Amniotic epithelial cell (primary cell): ENCODE data around the gene MGAT4D.
"Not testable (repeated sequence)": the region's sequence is repeated elsewhere in the genome, so short reads cannot be mapped to it uniquely, and the experiment has no call there.

ENCODE experiments used
- DNase-seq: peaks from one replicate; pipeline ENCODE4 v3.0.0-alpha.2; 2010; ENCODE audit warnings: low read depth

The MGAT4D gene

DNA sequence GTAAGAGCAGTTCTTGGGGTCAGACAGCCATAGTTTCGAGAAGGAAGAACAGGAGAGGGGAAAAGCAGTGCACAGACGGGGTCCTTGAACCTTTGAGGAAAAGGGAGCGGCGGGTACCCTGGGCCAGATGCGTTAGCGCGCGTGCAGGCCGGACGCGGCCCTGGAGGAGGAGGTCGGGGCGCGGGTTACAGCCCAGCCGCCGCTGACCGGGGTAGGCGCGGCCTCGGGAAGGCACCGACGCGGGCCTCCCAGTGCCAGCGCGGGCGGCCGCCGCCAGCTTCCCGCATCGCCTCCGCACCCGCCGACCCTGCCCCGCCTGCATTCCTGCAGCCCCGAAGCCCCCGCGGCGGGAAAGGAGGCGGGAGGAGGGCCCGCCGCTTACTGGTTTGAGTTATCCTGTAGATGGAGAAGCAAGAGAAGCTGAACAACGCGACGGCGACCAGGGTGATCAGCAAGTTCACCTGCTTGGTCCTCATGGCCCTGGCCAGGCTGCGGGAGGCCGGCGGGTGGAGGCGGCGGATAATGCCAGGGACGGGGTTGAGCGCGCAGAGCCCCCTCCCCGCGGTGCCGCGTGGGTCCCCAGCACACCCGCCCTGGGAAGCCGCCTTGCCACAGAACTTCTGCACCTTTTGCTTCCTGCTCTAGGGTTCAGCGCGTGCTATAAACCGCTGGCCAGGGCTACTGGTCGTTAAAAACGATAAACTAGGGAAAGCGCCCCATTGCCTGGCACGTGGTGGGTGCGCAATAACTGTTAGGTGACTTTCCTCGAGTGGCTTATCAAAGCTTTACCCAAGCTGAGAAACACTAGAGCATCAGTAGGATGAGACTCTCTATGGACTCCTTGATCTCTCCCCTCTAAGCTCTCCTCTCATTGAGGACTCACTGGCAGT, at the start of gene MGAT4D:
Gene MGAT4D, minus strand, starts transcription at position 547 of the 890 bp plus-strand sequence. Its CDS starts 71 bp downstream, at position 476.
- DNase-seq, result no peak

DNA sequence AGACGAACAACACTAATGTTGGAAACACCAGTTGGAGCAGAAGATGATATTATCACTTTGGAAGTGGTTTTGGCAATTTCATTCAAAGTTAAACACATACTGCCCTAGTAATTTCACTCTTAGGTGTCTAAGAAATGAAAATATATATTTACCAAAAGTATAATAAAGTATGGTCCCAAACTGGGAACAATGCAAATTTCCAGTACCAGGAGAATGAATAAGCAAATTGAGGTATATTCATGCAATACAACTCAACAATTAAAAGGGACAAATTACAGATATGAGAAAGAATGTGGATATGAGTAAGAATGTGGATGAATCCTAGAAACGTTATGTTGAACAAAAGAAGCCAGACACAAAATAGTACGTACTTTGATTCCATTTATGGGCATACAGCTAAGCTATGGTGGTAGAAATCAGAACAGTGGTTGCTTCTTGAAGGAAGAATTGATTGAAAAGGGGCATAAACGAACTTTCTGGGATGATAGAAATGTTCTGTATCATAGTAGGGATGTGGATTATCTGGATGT, 35.9 kb upstream of the MGAT4D start:
- DNase-seq, result peak; percentile 55

DNA sequence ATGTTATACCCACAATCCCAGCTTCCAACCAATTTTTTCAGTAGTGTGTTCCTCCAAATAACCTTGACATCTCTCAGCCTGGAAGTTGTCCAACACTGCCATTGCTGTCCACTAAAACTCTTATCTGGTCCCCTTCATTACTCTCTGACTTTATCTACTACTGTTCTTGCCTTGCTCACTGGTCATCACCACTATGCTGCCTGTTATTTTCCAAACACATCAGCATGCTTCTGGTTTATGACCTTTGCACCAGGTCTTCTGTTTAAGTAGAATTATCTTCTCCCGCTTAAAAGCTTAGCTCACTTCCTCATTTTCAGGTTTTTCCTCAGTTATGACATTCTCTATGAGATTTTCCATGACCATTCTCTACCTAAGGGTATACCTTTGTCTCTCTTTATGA, 31.3 kb upstream of the MGAT4D start:
- no peak for DNase-seq

DNA sequence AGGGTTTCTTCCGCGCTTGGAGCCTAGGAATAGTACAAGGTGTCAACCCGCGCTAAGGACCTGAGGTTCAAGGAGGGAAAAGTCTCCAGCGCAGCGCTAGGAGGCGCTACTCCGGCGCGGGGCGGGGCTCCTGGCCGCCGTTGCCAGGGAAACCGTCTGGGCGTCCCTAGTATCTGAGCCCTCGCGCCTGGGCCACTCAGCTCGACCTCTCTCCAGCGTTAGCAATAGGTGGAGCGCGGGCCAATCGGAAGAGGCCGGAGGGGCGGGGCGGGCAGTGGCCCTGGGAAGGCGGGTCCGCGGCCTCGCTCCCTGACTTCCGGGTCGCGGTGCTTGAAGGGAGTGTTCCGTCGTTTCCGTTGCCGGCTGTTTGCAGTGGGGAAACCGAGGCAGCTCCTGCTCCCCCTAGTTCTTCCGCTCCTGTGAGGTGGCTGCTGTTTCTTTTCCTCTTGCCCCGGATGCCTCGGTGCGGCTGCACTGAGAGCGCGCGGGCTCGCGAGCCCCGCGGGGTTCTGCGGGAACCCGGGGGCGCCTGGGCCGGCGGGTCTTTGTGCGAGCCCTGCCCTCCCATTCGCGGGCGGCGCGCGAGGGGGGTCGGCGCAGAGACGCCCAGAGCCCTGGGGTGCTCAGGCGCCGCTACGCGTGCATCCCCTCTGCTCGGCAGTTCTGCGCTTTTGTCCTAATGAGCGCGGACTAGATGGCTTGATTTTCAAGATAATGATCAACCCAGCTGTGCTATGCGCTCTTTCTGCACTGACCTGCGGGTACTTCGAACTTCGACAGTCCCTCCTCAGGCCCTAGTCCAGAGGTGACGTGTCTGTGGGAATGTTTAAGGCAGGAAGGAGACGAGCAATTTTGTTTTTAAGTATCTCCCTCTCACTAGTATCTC, 26.0 kb upstream of the MGAT4D start, which contains the start of gene ELMOD2:
Gene ELMOD2, plus strand, starts transcription at position 312 of the 886 bp plus-strand sequence. CDS start 1,261 bp downstream, outside the sequence.
- peak; percentile 95 for DNase-seq

DNA sequence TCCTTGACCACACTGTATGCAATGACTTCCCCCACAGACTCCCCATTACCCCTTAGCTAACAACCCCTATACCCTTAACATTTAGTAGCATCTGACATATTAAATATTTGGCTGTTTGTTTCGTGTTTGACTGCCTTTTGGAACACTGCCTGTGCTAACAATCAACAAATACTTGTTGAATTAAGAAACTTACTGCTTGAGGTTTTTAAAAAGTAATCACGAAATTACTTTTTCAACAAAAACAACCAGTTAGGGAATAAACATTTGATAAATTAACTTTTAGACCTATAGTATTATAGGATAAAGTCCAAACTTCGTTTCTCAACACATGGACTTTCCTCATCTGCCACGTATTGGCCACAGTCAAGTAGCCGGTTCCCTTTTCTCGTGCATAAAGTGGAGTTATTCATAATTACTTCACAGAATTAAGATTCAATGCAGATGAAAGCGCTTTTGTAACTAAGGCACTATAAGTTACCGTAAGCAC, 25.3 kb upstream of the MGAT4D start:
- DNase-seq, result no peak

DNA sequence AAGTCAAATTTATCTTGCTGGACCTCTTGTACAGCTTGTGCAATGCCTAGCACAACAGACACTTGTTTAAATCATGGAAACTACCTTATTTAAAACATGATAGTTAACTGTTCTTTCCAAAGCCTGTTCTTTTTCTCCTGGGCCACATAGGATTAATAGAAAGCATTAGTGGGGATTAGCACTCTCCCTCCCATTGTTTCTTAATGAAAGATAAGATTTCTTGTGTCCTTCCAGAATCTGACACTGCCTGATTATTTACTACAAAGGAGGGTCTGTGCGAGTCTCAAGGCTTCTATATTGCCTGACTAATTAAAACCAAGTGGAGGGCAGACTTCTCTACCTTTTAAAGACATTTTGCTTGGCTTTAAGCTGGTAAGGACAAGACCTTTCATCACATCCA, 17.3 kb upstream of the MGAT4D start:
- DNase-seq, result no peak

DNA sequence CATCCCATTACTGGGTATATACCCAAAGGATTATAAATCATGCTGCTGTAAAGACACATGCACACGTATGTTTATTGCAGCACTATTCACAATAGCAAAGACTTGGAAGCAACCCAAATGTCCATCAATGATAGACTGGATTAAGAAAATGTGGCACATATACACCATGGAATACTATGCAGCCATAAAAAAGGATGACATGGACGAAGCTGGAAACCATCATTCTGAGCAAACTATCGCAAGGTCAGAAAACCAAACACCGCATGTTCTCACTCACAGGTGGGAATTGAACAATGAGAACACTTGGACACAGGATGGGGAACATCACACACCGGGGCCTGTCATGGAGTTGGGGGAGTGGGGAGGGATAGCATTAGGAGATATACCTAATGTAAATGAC, 15.7 kb upstream of the MGAT4D start:
- not testable (repeated sequence) for DNase-seq

DNA sequence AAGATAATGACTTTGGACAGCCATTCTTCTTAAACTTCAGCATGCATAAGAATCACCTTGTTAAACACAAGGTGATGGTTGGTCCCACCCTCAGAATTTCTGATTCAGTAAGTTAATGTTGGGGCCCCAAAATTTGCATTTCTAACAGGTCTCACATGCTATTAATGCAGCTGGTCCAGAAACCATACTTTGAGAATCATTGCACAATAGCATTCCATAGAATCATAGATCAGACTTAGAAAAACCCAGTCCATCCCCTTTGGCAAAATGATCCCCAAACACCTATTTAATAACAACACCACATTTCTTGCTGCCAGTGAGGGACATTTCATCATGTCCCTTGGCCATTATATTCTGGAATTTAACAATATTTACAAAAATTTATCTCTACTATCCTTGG, 6.2 kb upstream of the MGAT4D start:
- no peak for DNase-seq

DNA sequence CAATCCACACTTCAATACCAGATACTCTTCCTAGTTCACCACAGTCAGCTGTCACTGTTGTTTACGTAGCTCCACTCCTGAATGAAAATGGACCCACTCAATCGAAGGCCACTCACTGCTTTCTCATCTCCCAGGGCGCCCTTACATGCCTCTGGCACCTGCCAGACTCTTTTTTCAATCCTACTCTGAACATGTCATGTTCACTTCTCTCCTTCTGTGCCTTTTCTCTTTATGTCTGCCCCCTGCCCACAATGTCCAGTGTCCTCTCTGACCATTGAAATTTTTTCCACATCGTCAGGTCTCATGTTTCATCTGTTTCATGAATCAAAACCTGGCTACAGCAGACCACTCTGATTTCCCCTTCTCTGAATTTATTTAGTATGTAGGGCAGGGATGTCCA, 1.3 kb upstream of the MGAT4D start:
- DNase-seq, result no peak

DNA sequence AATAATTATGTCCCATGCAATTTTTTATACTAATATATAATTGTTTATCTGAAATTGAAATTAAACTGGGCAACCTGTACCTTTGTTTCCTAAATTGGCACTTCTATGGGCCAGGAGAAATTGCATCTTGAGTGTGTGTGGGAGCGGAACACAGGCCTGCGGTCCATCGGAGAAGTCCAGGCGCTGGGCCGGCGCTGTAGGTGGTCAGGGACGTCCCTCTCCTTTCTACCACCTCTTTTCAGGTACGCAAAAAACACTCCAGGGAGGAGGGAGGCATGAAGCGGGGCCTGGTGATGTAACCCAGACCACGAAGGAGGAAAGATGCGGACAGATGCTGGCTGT, 717 bp downstream of the MGAT4D start:
- no peak for DNase-seq

DNA sequence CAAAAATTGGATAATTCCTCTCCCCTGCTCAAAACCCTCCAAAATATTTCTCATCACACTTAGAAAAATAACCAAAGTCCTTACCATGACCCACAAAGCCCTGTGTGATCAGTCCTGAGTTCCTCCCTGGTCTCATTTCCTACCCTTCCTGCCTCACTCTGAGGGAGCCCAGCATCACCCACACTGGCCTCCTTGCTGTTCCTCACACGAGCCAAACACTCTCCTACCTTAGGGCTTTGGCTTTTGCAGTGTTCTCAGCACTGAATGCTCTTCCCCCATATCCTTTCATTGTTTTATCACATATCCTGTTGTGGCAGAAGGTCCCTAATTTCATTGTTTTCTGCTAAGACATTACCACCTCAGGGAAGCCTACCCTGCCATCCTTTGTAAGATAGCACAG, 12.2 kb downstream of the MGAT4D start:
- no peak for DNase-seq

DNA sequence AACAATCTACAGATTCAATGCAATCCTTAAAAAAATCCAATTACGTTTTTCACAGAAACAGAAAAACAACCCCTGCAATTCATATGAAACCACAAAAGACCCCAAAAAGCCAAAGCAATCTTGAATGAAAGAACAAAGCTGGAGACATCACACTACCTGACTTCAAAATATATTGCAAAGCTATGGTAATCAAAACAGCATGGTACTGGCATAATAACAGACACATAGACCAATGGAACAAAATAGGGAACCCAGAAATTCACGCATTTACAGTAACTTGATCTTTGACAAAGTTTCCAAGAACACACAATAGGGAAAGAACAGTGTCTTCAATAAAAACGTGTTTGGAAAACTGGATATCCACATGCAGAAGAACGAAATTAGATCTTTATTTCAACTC, 14.6 kb downstream of the MGAT4D start:
- DNase-seq, result no peak

DNA sequence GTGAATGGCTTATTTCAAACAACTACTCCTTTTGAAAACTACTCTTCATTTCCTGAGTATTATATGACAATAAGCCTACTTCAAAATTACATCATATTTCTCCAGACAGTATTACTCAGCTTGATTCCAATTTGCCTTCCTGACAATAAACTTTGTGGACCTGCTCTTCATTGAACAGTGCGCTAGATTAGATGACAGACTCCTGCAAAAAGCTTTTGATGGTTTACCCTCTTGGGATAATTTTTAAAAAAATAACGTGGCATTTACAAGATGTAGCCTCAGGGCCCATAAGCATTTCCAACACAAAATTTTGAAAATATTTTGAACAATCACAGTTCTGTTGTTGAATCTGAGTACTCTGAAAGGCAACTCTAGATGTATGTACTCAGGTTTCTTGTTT, 25.9 kb downstream of the MGAT4D start:
- DNase-seq, result no peak

DNA sequence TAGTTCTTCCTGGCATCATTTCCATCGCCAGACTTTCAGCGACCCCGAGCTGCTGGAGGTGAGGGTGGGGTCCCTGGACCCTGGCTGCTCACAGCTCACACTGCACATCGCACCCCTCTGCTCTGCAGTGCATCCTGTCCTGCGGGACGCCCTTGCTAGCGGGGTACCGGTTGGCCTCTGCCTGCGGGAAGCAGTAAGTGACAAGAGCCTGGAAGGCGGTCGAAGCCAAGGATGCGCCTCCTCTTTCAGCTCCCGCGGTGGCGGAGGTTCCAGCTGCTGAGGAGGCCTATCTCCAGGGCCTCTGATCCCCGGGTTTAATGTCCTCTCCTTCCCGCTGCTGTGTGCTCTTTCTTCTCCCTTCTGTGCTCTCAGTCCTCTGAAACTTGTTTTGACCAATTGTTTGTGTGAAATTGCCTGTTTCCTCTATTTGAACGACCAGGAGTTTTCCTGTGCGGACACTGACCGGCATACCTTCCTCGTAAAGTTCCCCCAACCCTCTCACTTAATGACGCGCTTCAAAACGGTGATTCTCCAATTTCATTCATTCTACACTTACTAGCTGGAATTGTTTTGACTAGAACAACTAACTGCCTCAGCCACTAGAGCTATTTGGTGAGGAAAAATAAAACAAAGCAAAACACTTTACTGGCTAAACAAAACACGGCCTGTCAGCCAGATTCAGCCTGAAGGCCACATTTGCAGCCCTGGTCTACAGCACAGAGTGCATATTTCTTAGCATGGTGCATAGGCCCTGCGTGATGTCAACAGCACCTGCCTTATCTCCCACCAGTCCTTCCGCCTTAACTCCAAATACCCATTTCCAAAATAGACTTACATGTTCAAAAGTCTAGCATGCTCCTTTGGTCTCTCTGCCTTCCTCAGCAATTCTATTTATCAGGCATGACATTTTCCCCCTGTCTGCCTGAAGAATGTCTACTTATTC, 28.0 kb downstream of the MGAT4D start:
- no peak for DNase-seq

DNA sequence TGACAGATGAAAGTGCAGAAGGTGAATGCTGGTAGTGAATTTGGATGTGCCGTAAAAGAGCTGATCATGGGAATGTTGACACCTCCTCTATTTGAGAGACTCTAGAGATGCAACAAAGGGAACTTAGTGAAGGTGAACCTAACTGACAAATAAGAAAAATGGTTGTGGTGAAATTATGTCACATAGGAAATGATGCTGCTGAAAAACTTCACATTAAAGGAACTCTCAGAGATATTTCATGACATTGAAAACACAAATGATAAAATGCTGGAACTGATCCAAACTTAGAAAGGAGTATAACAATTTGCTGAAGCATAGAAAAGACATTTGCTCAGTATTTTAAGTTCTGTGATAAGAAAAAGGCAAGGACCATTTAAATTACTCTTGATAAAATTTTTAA, 31.9 kb downstream of the MGAT4D start:
- DNase-seq, result no peak

DNA sequence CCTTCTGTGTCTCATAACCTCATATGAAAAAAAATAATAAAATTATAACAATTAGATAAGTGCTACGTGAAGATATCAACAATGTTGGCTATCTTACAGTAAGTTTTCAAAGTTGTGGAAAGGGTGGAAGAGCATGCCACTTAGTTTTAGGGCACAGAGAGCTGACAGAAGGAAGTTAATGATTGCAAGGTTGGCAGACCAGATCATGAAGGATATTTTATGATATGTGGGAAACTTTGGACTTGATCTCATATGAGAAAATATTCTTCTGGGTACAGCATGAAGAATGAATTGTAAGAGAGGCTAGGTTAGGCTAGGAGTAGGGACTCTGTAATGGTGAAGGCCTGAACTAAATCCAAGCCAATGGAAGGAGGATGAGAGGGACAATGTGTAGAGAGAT, 34.5 kb downstream of the MGAT4D start:
- DNase-seq, result no peak

DNA sequence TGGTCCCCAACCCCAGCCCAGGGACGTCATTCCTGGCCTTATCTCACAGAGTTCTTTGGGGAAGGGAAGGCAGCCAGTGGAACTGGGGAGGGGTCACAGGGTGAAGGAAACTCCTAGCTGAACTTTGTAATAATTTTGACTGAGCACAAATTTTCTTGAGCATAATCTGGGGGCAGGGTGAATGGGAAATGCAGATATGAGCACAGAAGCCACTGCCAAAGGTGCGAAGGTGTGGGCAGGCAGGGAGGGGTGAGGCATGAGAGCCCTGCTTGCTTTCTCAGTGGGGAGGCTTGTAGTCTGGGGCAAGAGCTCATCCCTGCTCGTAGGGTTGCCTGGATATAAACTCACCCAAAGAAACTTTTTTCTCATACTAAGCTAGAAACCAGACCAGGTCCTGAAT, 34.9 kb downstream of the MGAT4D start:
- no peak for DNase-seq

DNA sequence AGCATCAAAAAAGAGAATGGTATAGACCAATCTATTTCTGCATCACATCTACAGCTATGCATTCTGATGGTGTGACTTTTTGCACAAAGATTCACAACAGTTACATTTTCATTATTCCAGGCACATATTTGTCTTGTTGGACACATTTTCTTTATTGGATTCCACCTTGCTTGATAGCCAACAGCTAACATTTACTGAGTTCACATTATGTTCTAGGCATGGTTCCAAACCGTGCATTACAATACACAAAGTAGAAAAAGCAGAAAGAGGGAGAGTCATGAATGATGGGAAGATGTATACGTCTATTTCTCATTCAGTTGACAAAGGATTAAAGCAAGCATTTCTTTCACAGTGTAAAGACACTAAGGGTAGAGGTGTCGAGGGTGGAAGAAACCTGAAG, 47.7 kb downstream of the MGAT4D start:
- no peak for DNase-seq

DNA sequence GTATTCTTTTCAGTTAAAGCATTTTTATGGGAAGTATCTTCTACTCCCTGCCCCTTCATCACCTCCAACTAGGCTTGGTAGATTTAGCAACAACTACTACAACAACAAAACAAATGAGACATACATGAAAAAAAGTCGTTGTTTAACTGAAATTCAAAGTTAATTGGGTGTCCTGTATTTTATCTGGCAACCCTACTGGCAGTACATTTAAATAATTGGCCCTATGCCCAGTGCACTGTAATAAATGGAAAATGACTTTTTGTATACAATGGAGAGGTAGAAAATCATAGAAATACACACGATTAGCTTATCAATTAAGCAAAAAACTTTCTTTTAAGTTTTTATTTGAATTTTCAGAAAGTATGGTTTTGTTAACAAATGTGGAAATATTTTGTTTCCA, 49.3 kb downstream of the MGAT4D start:
- DNase-seq, result no peak

DNA sequence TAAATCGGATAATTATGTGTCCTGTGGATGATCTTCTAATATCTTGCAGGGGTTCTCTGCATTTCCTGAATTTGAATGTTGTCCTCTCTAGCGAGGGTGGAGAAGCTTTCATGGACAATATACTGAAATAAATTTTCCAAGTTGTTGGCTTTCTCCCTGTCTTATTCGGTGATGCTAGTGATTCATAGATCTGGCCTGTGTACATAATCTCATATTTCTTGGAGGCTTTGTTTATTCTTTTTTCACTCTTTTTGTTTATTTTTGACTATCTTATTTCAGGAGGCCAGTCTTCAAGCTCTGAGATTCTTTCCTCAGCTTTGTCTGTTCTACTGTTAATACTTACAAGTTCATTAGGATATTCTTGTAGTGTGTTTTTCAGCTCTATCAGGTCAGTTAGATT, 49.9 kb downstream of the MGAT4D start:
- DNase-seq, result no peak

DNA sequence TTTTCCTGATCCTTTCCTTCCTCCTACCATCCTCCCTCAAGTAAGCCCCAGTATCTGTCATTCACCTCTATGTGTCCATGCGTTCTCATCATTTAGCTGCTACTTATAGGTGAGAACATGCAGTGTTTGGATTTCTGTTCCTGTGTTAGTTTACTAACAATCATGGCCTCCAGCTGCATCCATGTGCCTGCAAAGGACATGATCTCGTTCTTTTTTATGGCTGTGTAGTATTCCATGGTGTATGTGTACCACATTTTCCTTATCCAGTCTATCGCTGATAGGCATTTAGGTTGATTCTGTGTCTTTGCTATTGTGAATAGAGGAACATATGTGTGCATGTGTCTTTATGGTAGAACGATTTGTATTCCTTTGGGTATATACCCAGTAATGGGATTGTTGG, 53.7 kb downstream of the MGAT4D start:
- not testable (repeated sequence) for DNase-seq
